Gastroesophageal sphincter (tissue), 4 donors: Measurements from ENCODE around the gene NLK. TPM values are rescaled to one million over a fixed set of nuclear protein-coding genes. Genes with fewer than 3 reads are reported as not detected.

Experiments
- ATAC-seq: fragments of 150-250 bp; one replicate; pipeline ENCODE4 v1.9.1; 2016; ENCODE audit warnings: mild to moderate bottlenecking, moderate library complexity
- H3K27ac ChIP-seq, 4 donors: fragments of 200-600 bp; sonication (generic) in 3 of 4; 1 replicate in 3 of 4; 2 replicates in 1 of 4; pipeline ENCODE4 v1.5.1; 2016 to 2019
- H3K27me3 ChIP-seq: fragments of 200-600 bp; sonication (generic); one replicate; pipeline ENCODE4 v1.5.1; 2019
- H3K36me3 ChIP-seq, 2 donors: fragments of 200-600 bp; sonication (generic); one replicate each; pipeline ENCODE4 v1.5.1; 2019; ENCODE audit warnings: control low read depth in 1 of 2
- H3K4me1 ChIP-seq, 3 donors: fragments of 200-600 bp; sonication (generic); 1 replicate in 2 of 3; 2 replicates in 1 of 3; pipeline ENCODE4 v1.5.1; 2016 to 2019; ENCODE audit warnings: control low read depth in 2 of 3
- H3K4me3 ChIP-seq, 2 donors: fragments of 200-600 bp; sonication (generic); one replicate each; pipeline ENCODE4 v1.5.1; 2019; ENCODE audit warnings: mild to moderate bottlenecking in 1 of 2, moderate library complexity in 1 of 2
- H3K9me3 ChIP-seq, 3 donors: fragments of 200-600 bp; sonication (generic); one replicate each; pipeline ENCODE4 v1.5.1; 2017 to 2019; ENCODE audit warnings: control low read depth in 2 of 3
- CTCF ChIP-seq, 4 experiments: fragments of 200-600 bp in 2 of 4; fragments of 450-650 bp in 2 of 4; sonication (generic) in 1 of 4; IDR thresholded peaks; one replicate each; pipeline ENCODE4 v1.5.1; 2017 to 2019; ENCODE audit warnings: antibody characterized with exemption in 4 of 4, mild to moderate bottlenecking in 2 of 4, moderate library complexity in 2 of 4
- EP300 ChIP-seq: sonication (generic); formaldehyde crosslinking; IDR thresholded peaks from one replicate; pipeline ENCODE4 v1.6.1; 2017; ENCODE audit warnings: antibody characterized with exemption, mild to moderate bottlenecking
- POLR2A ChIP-seq, 2 donors: fragments of 450-650 bp; IDR thresholded peaks; one replicate each; pipeline ENCODE4 v1.6.1; 2017; ENCODE audit warnings: antibody characterized with exemption in 2 of 2, mild to moderate bottlenecking in 2 of 2, moderate library complexity in 1 of 2
- POLR2AphosphoS5 ChIP-seq: sonication (generic); formaldehyde crosslinking; IDR thresholded peaks from one replicate; pipeline ENCODE4 v1.6.1; 2017; ENCODE audit warnings: antibody characterized with exemption
- WGBS, 2 donors: methylation state at CpG; one replicate each; pipeline ENCODE4 v1.1.5; 2018; ENCODE audit warnings: low coverage in 1 of 2; 5-methylcytosine and 5-hydroxymethylcytosine counted together
- total RNA-seq, 4 donors: library from RNA; depleted of rRNA; stranded (reverse); fragments of >200 nt; gene quantifications; one replicate each; pipeline ENCODE4 v1.1.0, GENCODE V29; 2016

The NLK gene
- total RNA-seq, 4 donors from 2014 or later: 12.8 to 16.1 (median 13.8) TPM

GRCh38 chr17:28112606-28113005, 70.1 kb downstream of the NLK start:
- no peaks in the 10 kb centered on the region for H3K36me3 ChIP-seq
- peaks cover 0 to 20% (median 0%) of the 10 kb centered on the region in 3 donors for H3K4me1 ChIP-seq
- H3K27ac ChIP-seq: peak overlapping the region in 2 of 4 donors; percentile 20 to 24
- no peaks in the 10 kb centered on the region for H3K27me3 ChIP-seq
- ATAC-seq: no peak
- no peak for TF ChIP-seq CTCF (IDR thresholded peaks at IDR 0.05)
- TF ChIP-seq POLR2AphosphoS5: no peak
- TF ChIP-seq POLR2A (IDR thresholded peaks at IDR 0.05): no peak
- TF ChIP-seq EP300: no peak
- peaks cover 0 to 3% (median 0%) of the 10 kb centered on the region in 3 donors for H3K9me3 ChIP-seq
- 62 to 63% methylated on average over 2 of the region's 2 CpGs for WGBS, 2 donors
- no peak overlapping the region for H3K4me3 ChIP-seq

- peaks cover 0 to 3% (median 0%) of the 10 kb centered on the region in 3 donors for H3K9me3 ChIP-seq
- peaks cover 0 to 20% (median 0%) of the 10 kb centered on the region in 3 donors for H3K4me1 ChIP-seq
- TF ChIP-seq POLR2AphosphoS5: no peak
- TF ChIP-seq EP300: no peak
- no peak for TF ChIP-seq POLR2A (IDR thresholded peaks at IDR 0.05)
- TF ChIP-seq CTCF (IDR thresholded peaks at IDR 0.05): no peak
- H3K36me3 ChIP-seq: no peaks in the 10 kb centered on the region
- H3K27me3 ChIP-seq: no peaks in the 10 kb centered on the region
- ATAC-seq: no peak
- H3K27ac ChIP-seq: no peak overlapping the region
- no peak overlapping the region for H3K4me3 ChIP-seq
Measured at GRCh38 chr17:28113269-28113668, 70.8 kb downstream of the NLK start.

GRCh38 chr17:28115046-28115445, 72.6 kb downstream of the NLK start:
- Histone ChIP-seq H3K36me3 (no peaks in the 10 kb centered on the region), H3K27me3 (no peaks in the 10 kb centered on the region), H3K9me3 (peaks cover 0 to 3% (median 0%) of the 10 kb centered on the region in 3 donors), H3K4me3 (no peak overlapping the region), H3K4me1 (peaks cover 0 to 25% (median 0%) of the 10 kb centered on the region in 3 donors), H3K27ac (no peak overlapping the region)
- no peak for TF ChIP-seq EP300
- no peak for TF ChIP-seq POLR2A (IDR thresholded peaks at IDR 0.05)
- TF ChIP-seq CTCF (IDR thresholded peaks at IDR 0.05): no peak
- no peak for TF ChIP-seq POLR2AphosphoS5
- no peak for ATAC-seq
- WGBS, 2 donors: 86 to 100% methylated on average over 1 of the region's 1 CpG

GRCh38 chr17:28117304-28117703, 74.8 kb downstream of the NLK start:
- Histone ChIP-seq H3K27me3 (no peaks in the 10 kb centered on the region), H3K4me1 (peaks cover 0 to 17% (median 0%) of the 10 kb centered on the region in 3 donors), H3K36me3 (no peaks in the 10 kb centered on the region), H3K27ac (no peak overlapping the region), H3K4me3 (no peak overlapping the region), H3K9me3 (no peaks in the 10 kb centered on the region)
- no peak for ATAC-seq
- TF ChIP-seq EP300 (no peak), POLR2AphosphoS5 (no peak)

GRCh38 chr17:28118362-28118761, 75.9 kb downstream of the NLK start:
- Histone ChIP-seq H3K27ac (no peak overlapping the region), H3K27me3 (no peaks in the 10 kb centered on the region), H3K36me3 (peaks cover 0 to 10% of the 10 kb centered on the region in 2 donors), H3K4me3 (no peak overlapping the region), H3K4me1 (peaks cover 0 to 7% (median 0%) of the 10 kb centered on the region in 3 donors), H3K9me3 (no peaks in the 10 kb centered on the region)
- 40 to 42% methylated on average over 1 of the region's 1 CpG for WGBS, 2 donors
- TF ChIP-seq POLR2A (IDR thresholded peaks at IDR 0.05) (no peak), CTCF (IDR thresholded peaks at IDR 0.05) (no peak), POLR2AphosphoS5 (no peak), EP300 (no peak)
- no peak for ATAC-seq

GRCh38 chr17:28119046-28119445, 76.6 kb downstream of the NLK start:
- no peak for ATAC-seq
- WGBS, 2 donors: 91 to 96% methylated on average over 2 of the region's 2 CpGs
- no peak overlapping the region for H3K27ac ChIP-seq

More at GRCh38 chr17:28119046-28119445, 76.6 kb downstream of the NLK start:
- H3K36me3 ChIP-seq: peaks cover 0 to 11% of the 10 kb centered on the region in 2 donors
- TF ChIP-seq POLR2AphosphoS5 (no peak), POLR2A (IDR thresholded peaks at IDR 0.05) (no peak), CTCF (IDR thresholded peaks at IDR 0.05) (no peak), EP300 (no peak)
- no peak overlapping the region for H3K4me3 ChIP-seq
- no peaks in the 10 kb centered on the region for H3K27me3 ChIP-seq
- peaks cover 0 to 5% (median 0%) of the 10 kb centered on the region in 3 donors for H3K4me1 ChIP-seq
- H3K9me3 ChIP-seq: no peaks in the 10 kb centered on the region
